Upper lobe of left lung (tissue), 6 donors: Measurements from ENCODE around the gene ADM. TPM values are rescaled to one million over a fixed set of nuclear protein-coding genes. Genes with fewer than 3 reads are reported as not detected.

ENCODE experiments used
- ATAC-seq, 2 donors: fragments of 200-7000 bp; cut with Tn5 transposase; one replicate each; pipeline ENCODE4 v1.9.1; 2022; ENCODE audit warnings: mild to moderate bottlenecking in 2 of 2, moderate library complexity in 2 of 2; ENCODE audit not compliant: low FRiP score in 2 of 2
- DNase-seq, 2 donors: peaks; one replicate each; pipeline ENCODE4 v3.0.0-alpha.2; 2019 to 2020
- H3K27ac ChIP-seq, 4 donors: fragments of 200-600 bp; sonication (generic); one replicate each; pipeline ENCODE4 v1.5.1; 2016 to 2019
- H3K27me3 ChIP-seq, 4 donors: fragments of 200-600 bp; sonication (generic); one replicate each; pipeline ENCODE4 v1.5.1; 2017 to 2019
- H3K36me3 ChIP-seq, 4 donors: fragments of 200-600 bp; sonication (generic); one replicate each; pipeline ENCODE4 v1.5.1; 2016 to 2019
- H3K4me1 ChIP-seq, 4 donors: fragments of 200-600 bp; sonication (generic); one replicate each; pipeline ENCODE4 v1.5.1; 2018 to 2019
- H3K4me3 ChIP-seq, 4 donors: fragments of 200-600 bp; sonication (generic); one replicate each; pipeline ENCODE4 v1.5.1; 2017 to 2019; ENCODE audit warnings: mild to moderate bottlenecking in 2 of 4, moderate library complexity in 1 of 4
- H3K9me3 ChIP-seq, 4 donors: fragments of 200-600 bp; sonication (generic); one replicate each; pipeline ENCODE4 v1.5.1; 2018 to 2019
- EP300 ChIP-seq, 4 donors: sonication (generic); formaldehyde crosslinking; IDR thresholded peaks; one replicate each; pipeline ENCODE4 v1.5.1; 2017; ENCODE audit warnings: antibody characterized with exemption in 4 of 4, control low read depth in 2 of 4
- POLR2A ChIP-seq, 4 donors: fragments of 450-650 bp; IDR thresholded peaks; one replicate each; pipeline ENCODE4 v1.5.1; 2016 to 2017; ENCODE audit warnings: antibody characterized with exemption in 4 of 4, mild to moderate bottlenecking in 2 of 4
- POLR2AphosphoS5 ChIP-seq, 2 donors: sonication (generic); formaldehyde crosslinking; IDR thresholded peaks; one replicate each; pipeline ENCODE4 v1.5.1; 2017; ENCODE audit warnings: antibody characterized with exemption in 2 of 2
- WGBS, 2 donors: methylation state at CpG; one replicate each; pipeline ENCODE4 v1.1.5; 2017 to 2018; 5-methylcytosine and 5-hydroxymethylcytosine counted together
- total RNA-seq, 6 donors: library from RNA; depleted of rRNA in 4 of 6; stranded (reverse); fragments of >200 nt in 4 of 6; gene quantifications; one replicate each; pipeline versions ENCODE4 v1.1.0 to v1.2.1, GENCODE V29; 2016 to 2021
- TF ChIP-seq, protein P1 (sequence below), 6 experiments: fragments of 450-650 bp in 4 of 6; fragments of 200-600 bp in 2 of 6; sonication (generic) in 2 of 6; IDR thresholded peaks; one replicate each; pipeline ENCODE4 v1.5.1; 2016 to 2019; ENCODE audit warnings: antibody characterized with exemption in 6 of 6
- donor health status: DM: no; HTN: no; CAD: no; lungs with moderate emphysema.
- donor health status: DM: no; HTN: yes; CAD: no; lungs with severe emphysema.

The ADM gene
- total RNA-seq, 6 donors from 2014 or later: 20.4 to 54.3 (median 46.9) TPM

- DNase-seq: no peak
- Histone ChIP-seq H3K27me3 (no peaks in the 10 kb centered on the region), H3K4me3 (no peak overlapping the region), H3K27ac (no peak overlapping the region), H3K36me3 (no peaks in the 10 kb centered on the region), H3K9me3 (no peaks in the 10 kb centered on the region), H3K4me1 (peaks cover 0 to 6% (median 0%) of the 10 kb centered on the region in 4 donors)
- TF ChIP-seq POLR2A (IDR thresholded peaks at IDR 0.05): no peak
- TF ChIP-seq POLR2AphosphoS5 (IDR thresholded peaks at IDR 0.05): no peak
- no peak for TF ChIP-seq EP300 (IDR thresholded peaks at IDR 0.05)
- TF ChIP-seq, protein P1, sequence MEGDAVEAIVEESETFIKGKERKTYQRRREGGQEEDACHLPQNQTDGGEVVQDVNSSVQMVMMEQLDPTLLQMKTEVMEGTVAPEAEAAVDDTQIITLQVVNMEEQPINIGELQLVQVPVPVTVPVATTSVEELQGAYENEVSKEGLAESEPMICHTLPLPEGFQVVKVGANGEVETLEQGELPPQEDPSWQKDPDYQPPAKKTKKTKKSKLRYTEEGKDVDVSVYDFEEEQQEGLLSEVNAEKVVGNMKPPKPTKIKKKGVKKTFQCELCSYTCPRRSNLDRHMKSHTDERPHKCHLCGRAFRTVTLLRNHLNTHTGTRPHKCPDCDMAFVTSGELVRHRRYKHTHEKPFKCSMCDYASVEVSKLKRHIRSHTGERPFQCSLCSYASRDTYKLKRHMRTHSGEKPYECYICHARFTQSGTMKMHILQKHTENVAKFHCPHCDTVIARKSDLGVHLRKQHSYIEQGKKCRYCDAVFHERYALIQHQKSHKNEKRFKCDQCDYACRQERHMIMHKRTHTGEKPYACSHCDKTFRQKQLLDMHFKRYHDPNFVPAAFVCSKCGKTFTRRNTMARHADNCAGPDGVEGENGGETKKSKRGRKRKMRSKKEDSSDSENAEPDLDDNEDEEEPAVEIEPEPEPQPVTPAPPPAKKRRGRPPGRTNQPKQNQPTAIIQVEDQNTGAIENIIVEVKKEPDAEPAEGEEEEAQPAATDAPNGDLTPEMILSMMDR (IDR thresholded peaks at IDR 0.05): no peak
- no peak for ATAC-seq
Observed at GRCh38 chr11:10273738-10274137, 31.1 kb upstream of the ADM start.

- TF ChIP-seq, protein P1 (IDR thresholded peaks at IDR 0.05): no peak
- TF ChIP-seq POLR2AphosphoS5 (IDR thresholded peaks at IDR 0.05): no peak
- no peak for TF ChIP-seq POLR2A (IDR thresholded peaks at IDR 0.05)
- no peak for TF ChIP-seq EP300 (IDR thresholded peaks at IDR 0.05)
- no peaks in the 10 kb centered on the region for H3K36me3 ChIP-seq
- no peak overlapping the region for H3K27ac ChIP-seq
- peaks cover 0 to 6% (median 0%) of the 10 kb centered on the region in 4 donors for H3K4me1 ChIP-seq
- no peak for ATAC-seq
- no peak overlapping the region for H3K4me3 ChIP-seq
- no peak for DNase-seq
- WGBS, 2 donors: 60 to 73% methylated on average over 1 of the region's 1 CpG
- no peaks in the 10 kb centered on the region for H3K27me3 ChIP-seq
- H3K9me3 ChIP-seq: no peaks in the 10 kb centered on the region
Observed at GRCh38 chr11:10274726-10275125, 30.1 kb upstream of the ADM start.

DNA sequence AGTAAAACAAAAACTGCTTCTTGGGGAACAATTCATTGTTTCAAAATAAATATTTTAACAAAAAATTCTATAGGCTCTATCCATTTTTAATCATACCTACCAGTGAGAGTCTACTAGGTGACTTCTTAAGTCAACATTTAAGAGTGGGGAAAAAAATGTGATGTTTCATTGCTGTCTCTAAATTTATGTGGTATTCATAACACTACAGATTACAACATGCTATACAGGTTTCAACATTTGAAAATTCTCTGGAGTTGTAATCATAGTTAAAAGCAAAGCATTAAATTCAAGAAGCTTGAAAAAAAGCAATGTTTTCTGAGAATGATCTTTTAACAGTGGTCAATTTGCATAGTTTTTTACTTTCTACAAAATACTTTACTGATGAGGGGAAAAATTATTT, 29.2 kb upstream of the ADM start:
- TF ChIP-seq POLR2AphosphoS5 (IDR thresholded peaks at IDR 0.05): no peak
- no peak overlapping the region for H3K27ac ChIP-seq
- H3K4me3 ChIP-seq: no peak overlapping the region
- ATAC-seq (no peak), DNase-seq (no peak)
- no peaks in the 10 kb centered on the region for H3K27me3 ChIP-seq
- peaks cover 0 to 6% (median 0%) of the 10 kb centered on the region in 4 donors for H3K4me1 ChIP-seq
- H3K9me3 ChIP-seq: no peaks in the 10 kb centered on the region
- H3K36me3 ChIP-seq: no peaks in the 10 kb centered on the region

- no peaks in the 10 kb centered on the region for H3K36me3 ChIP-seq
- no peaks in the 10 kb centered on the region for H3K9me3 ChIP-seq
- H3K4me3 ChIP-seq: no peak overlapping the region
- TF ChIP-seq, protein P1 (IDR thresholded peaks at IDR 0.05): no peak
- TF ChIP-seq POLR2AphosphoS5 (IDR thresholded peaks at IDR 0.05) (no peak), POLR2A (IDR thresholded peaks at IDR 0.05) (no peak), EP300 (IDR thresholded peaks at IDR 0.05) (no peak)
- H3K27ac ChIP-seq: no peak overlapping the region
- H3K27me3 ChIP-seq: no peaks in the 10 kb centered on the region
- peaks cover 12 to 19% (median 14%) of the 10 kb centered on the region in 4 donors for H3K4me1 ChIP-seq
- no peak for ATAC-seq
- DNase-seq: no peak
Observed at GRCh38 chr11:10282117-10282516, 22.8 kb upstream of the ADM start.

DNA sequence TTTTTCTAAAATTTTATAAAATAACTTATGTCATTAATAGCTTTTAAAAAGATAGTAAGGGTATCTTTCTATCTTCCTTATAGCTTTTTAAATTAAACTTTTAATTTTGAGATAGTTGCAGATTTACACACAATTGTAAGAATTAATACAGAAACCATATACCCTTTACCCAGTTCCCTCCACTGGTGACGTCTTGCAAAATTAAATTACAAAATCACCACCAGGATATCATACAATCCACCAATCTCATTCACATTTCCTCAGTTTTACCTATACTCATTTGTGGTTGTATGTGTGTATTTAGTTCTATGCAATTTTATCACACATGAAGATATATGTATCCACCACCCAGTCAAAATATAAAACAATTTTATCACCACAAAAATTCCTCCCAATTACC, 20.9 kb upstream of the ADM start:
- ATAC-seq: no peak
- no peak for DNase-seq
- Histone ChIP-seq H3K4me3 (no peak overlapping the region), H3K36me3 (peaks cover 0 to 3% (median 0%) of the 10 kb centered on the region in 4 donors), H3K27ac (no peak overlapping the region), H3K4me1 (peaks cover 13 to 22% (median 20%) of the 10 kb centered on the region in 4 donors), H3K9me3 (no peaks in the 10 kb centered on the region), H3K27me3 (no peaks in the 10 kb centered on the region)
- TF ChIP-seq POLR2AphosphoS5 (IDR thresholded peaks at IDR 0.05) (no peak), EP300 (IDR thresholded peaks at IDR 0.05) (no peak), POLR2A (IDR thresholded peaks at IDR 0.05) (no peak)
- TF ChIP-seq, protein P1 (IDR thresholded peaks at IDR 0.05): no peak
- WGBS, 2 donors: 67 to 68% methylated on average over 1 of the region's 1 CpG
